SK-N-SH treated with all-trans-retinoic acid at 6 μM for 48 hours (cell line): ENCODE measurements around the gene EPN2.

Experiments
- BACH2 ChIP-seq: fragments of 250-450 bp; sonication (Bioruptor Pico); IDR thresholded peaks from 2 replicates; pipeline ENCODE4 v1.9.0; 2021; ENCODE audit warnings: mild to moderate bottlenecking, borderline replicate concordance
- CSRNP3 ChIP-seq: fragments of 250-450 bp; sonication (Bioruptor Pico); IDR thresholded peaks from 2 replicates; pipeline ENCODE4 v1.5.1; 2021; ENCODE audit warnings: mild to moderate bottlenecking, moderate library complexity
- ISL1 ChIP-seq: fragments of 250-450 bp; sonication (Bioruptor Pico); IDR thresholded peaks from 2 replicates; pipeline ENCODE4 v2.1.2; 2022; ENCODE audit warnings: mild to moderate bottlenecking, moderate library complexity
- TOX ChIP-seq: fragments of 250-450 bp; sonication (Bioruptor Pico); IDR thresholded peaks from 2 replicates; pipeline ENCODE4 v1.8.0; 2021; ENCODE audit warnings: mild to moderate bottlenecking, moderate library complexity, borderline replicate concordance
- TF ChIP-seq, protein P1 (sequence below): fragments of 250-450 bp; sonication (Bioruptor Pico); IDR thresholded peaks from 2 replicates; pipeline ENCODE4 v1.8.0; 2020; ENCODE audit warnings: mild to moderate bottlenecking, moderate library complexity, borderline replicate concordance

DNA sequence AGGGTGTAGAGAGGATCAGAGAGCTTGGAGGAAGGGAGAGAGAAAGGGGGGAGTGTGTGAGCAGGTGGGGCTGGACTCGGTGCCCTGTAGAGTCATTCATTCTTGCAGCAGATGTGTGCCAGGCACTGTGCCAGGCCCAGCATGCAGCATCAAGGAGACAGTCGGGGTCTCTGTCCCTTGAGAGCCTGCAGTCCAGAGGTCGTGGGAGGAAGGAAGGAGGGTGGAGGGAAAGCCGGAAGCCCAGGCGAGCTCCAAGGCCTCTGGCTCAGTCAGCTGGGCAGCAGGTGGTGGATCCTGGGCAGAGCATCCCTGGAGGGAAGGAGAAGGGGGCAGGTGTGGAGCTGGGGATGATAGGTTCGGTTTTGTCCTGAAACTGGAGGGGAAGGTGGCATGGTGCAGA, 27.5 kb downstream of the EPN2 start:
- TF ChIP-seq CSRNP3 (CRISPR knock-in tag): no peak
- no peak for TF ChIP-seq BACH2 (CRISPR knock-in tag)
- no peak for TF ChIP-seq ISL1 (CRISPR knock-in tag)
- TF ChIP-seq, protein P1, sequence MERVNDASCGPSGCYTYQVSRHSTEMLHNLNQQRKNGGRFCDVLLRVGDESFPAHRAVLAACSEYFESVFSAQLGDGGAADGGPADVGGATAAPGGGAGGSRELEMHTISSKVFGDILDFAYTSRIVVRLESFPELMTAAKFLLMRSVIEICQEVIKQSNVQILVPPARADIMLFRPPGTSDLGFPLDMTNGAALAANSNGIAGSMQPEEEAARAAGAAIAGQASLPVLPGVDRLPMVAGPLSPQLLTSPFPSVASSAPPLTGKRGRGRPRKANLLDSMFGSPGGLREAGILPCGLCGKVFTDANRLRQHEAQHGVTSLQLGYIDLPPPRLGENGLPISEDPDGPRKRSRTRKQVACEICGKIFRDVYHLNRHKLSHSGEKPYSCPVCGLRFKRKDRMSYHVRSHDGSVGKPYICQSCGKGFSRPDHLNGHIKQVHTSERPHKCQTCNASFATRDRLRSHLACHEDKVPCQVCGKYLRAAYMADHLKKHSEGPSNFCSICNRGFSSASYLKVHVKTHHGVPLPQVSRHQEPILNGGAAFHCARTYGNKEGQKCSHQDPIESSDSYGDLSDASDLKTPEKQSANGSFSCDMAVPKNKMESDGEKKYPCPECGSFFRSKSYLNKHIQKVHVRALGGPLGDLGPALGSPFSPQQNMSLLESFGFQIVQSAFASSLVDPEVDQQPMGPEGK (CRISPR knock-in tag): no peak
- no peak for TF ChIP-seq TOX (CRISPR knock-in tag)
